Measurements from ENCODE around the gene KLF6. TPM values are rescaled to one million over a fixed set of nuclear protein-coding genes. Genes with fewer than 3 reads are reported as not detected.
A peak's percentile ranks its signal among the peaks of the same experiment; 100 is the strongest.

The KLF6 gene
- total RNA-seq, 2 experiments from 2014 or later = 144 to 151 TPM

GRCh38 chr10:3773460-3774017 is 11.5 kb downstream of the KLF6 start:
- Mint-ChIP-seq H3K27ac (peak overlapping the region; percentile 64), H3K27me3 (no peaks in the 10 kb centered on the region), H3K4me1 (ENCODE audit: low read depth) (peaks cover 56% of the 10 kb centered on the region), H3K9me3 (no peaks in the 10 kb centered on the region), H3K4me3 (no peak overlapping the region), H3K36me3 (peaks cover 43% of the 10 kb centered on the region)
- POLR2A ChIA-PET = interaction anchor here (2.4 to 5.7 kb wide), 4 partner anchors 12 to 33 kb away, joined by 16 to 46 read pairs (median 36); partner anchors contain the start of gene KLF6
- intact Hi-C loops (cut with micrococcal nuclease) = loop anchor here (1.0 kb wide), 1 partner anchor 8 kb away; no protein-coding TSS in a partner anchor
- DNase-seq = no peak
- CTCF ChIA-PET = interaction anchor here (0.5 kb wide), 1 partner anchor 997 kb away, joined by 3 read pairs; no protein-coding TSS in a partner anchor

- DNase-seq = no peak
- ChIA-PET POLR2A (no interaction called here), CTCF (no interaction called here)
- H3K27ac Mint-ChIP-seq = no peak overlapping the region
- H3K4me1 Mint-ChIP-seq (ENCODE audit: low read depth) = peaks cover 51% of the 10 kb centered on the region
- no peak overlapping the region for H3K4me3 Mint-ChIP-seq
- intact Hi-C loops (cut with micrococcal nuclease) = no loop called here
- no peaks in the 10 kb centered on the region for H3K9me3 Mint-ChIP-seq
- no peaks in the 10 kb centered on the region for H3K27me3 Mint-ChIP-seq
- H3K36me3 Mint-ChIP-seq = peaks cover 34% of the 10 kb centered on the region
Measured at GRCh38 chr10:3772361-3773171, 12.4 kb downstream of the KLF6 start.

DNA sequence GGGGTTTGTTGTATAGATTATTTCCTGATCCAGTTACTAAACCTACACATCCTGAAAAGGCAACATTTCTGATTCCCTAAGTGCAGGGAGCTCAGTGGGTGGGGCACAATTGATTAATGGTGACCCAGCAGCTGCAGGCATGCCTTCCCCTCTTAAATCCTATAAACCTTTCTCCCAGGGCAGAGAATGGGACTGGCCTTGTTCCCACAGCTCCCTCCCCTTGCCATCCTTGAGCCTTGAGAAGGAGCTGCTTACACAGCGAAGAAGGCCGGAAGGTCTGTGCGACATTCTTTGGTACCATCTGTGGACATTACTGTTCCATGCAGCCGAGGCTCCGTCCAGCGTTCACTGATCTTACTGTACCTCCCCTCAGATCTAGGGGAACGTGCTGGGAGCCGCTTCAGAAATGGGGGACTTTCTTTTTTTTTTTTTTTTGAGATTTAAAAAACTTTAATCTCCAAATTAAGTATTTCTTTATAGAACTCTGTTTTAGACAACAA is 14.3 kb downstream of the KLF6 start:
- DNase-seq = peak; percentile 5
- Mint-ChIP-seq H3K4me1 (ENCODE audit: low read depth) (peaks cover 54% of the 10 kb centered on the region), H3K36me3 (peaks cover 19% of the 10 kb centered on the region), H3K27ac (no peak overlapping the region), H3K27me3 (no peaks in the 10 kb centered on the region), H3K4me3 (no peak overlapping the region), H3K9me3 (no peaks in the 10 kb centered on the region)
- POLR2A ChIA-PET = interaction anchor here (0.7 to 1.1 kb wide), 2 partner anchors 9 to 11 kb away, joined by 3 to 4 read pairs; no protein-coding TSS in a partner anchor
- intact Hi-C loops (cut with micrococcal nuclease) = no loop called here
- CTCF ChIA-PET = interaction anchor here (0.7 kb wide), 1 partner anchor 9 kb away, joined by 3 read pairs; no protein-coding TSS in a partner anchor

DNA sequence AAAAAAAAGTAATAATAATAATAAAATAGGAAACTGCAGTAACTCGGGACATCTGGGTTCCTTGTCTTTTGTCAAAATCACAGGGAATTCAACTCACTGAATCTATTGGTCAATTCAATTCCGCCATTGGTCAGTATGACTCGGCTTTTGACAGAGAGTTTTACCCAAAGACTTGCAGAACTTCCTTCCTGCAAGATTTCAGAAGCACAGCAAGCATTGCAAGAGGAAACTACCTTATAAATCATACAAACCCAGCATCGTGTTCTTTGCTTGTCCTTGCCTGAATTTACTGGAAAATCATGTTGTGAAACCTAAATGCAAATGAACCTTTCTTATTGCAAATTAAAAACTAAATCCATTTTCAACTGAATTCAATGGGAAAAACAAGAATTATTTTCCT is 15.5 kb downstream of the KLF6 start:
- Mint-ChIP-seq H3K4me1 (ENCODE audit: low read depth) (peaks cover 56% of the 10 kb centered on the region), H3K27ac (peak overlapping the region; percentile 2), H3K9me3 (no peaks in the 10 kb centered on the region), H3K4me3 (no peak overlapping the region), H3K36me3 (peaks cover 11% of the 10 kb centered on the region), H3K27me3 (no peaks in the 10 kb centered on the region)
- intact Hi-C loops (cut with micrococcal nuclease) = no loop called here
- ChIA-PET POLR2A (no interaction called here), CTCF (no interaction called here)
- DNase-seq = no peak

- CTCF ChIA-PET = interaction anchor here (1.3 kb wide), 1 partner anchor 9 kb away, joined by 4 read pairs; no protein-coding TSS in a partner anchor
- peaks cover 2% of the 10 kb centered on the region for H3K9me3 Mint-ChIP-seq
- intact Hi-C loops (cut with micrococcal nuclease) = no loop called here
- H3K27me3 Mint-ChIP-seq = no peaks in the 10 kb centered on the region
- POLR2A ChIA-PET = interaction anchor here (1.1 to 6.4 kb wide), 5 partner anchors 9 to 39 kb away, joined by 3 to 63 read pairs (median 8); partner anchors contain the start of gene KLF6
- peak overlapping the region; percentile 70 for H3K27ac Mint-ChIP-seq
- no peak overlapping the region for H3K4me3 Mint-ChIP-seq
- peaks cover 77% of the 10 kb centered on the region for H3K4me1 Mint-ChIP-seq (ENCODE audit: low read depth)
- DNase-seq = peak; percentile 9
- H3K36me3 Mint-ChIP-seq = no peaks in the 10 kb centered on the region
Measured at GRCh38 chr10:3766046-3766756, 18.8 kb downstream of the KLF6 start.

DNA sequence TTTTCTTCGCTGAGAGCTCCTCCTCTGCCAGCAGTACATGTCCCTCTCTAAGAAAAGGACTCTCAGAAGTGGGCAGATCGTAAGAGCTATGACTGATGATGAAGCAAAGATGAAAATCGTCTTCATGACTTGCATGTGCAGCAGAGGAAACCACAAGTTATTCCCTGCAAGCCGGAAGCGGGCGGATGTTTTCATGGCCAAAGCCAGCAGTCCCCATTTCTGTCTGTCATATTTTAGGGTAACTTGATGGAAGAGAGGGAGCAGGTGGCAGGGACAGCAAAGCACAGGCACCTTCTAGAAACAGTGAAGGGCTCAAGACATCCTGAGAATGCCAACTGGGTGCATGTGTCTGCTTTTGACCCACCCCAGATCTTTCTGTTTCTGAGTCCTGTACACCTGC is 19.9 kb downstream of the KLF6 start:
- ChIA-PET POLR2A (interaction anchor here (0.6 to 6.4 kb wide), 8 partner anchors 8 to 159 kb away, joined by 3 to 63 read pairs (median 7); partner anchors contain the start of gene KLF6), CTCF (interaction anchor here (0.7 to 1.9 kb wide), 4 partner anchors 9 to 525 kb away, joined by 4 to 5 read pairs (median 4); no protein-coding TSS in a partner anchor)
- peaks cover 11% of the 10 kb centered on the region for H3K9me3 Mint-ChIP-seq
- H3K27ac Mint-ChIP-seq = peak overlapping the region; percentile 70
- H3K4me3 Mint-ChIP-seq = peak overlapping the region; percentile 22
- peaks cover 87% of the 10 kb centered on the region for H3K4me1 Mint-ChIP-seq (ENCODE audit: low read depth)
- DNase-seq = peak; percentile 68
- H3K27me3 Mint-ChIP-seq = no peaks in the 10 kb centered on the region
- peaks cover 5% of the 10 kb centered on the region for H3K36me3 Mint-ChIP-seq
- intact Hi-C loops (cut with micrococcal nuclease) = loop anchor here (1.0 kb wide), 1 partner anchor 9 kb away; no protein-coding TSS in a partner anchor

GRCh38 chr10:3764626-3765112 is 20.3 kb downstream of the KLF6 start:
- peak; percentile 25 for DNase-seq
- Mint-ChIP-seq H3K27ac (peak overlapping the region; percentile 70), H3K36me3 (peaks cover 5% of the 10 kb centered on the region), H3K27me3 (no peaks in the 10 kb centered on the region), H3K4me1 (ENCODE audit: low read depth) (peaks cover 89% of the 10 kb centered on the region), H3K4me3 (peak overlapping the region; percentile 22), H3K9me3 (peaks cover 11% of the 10 kb centered on the region)
- CTCF ChIA-PET = interaction anchor here (0.9 to 1.9 kb wide), 3 partner anchors 12 to 525 kb away, joined by 4 to 5 read pairs (median 4); no protein-coding TSS in a partner anchor
- intact Hi-C loops (cut with micrococcal nuclease) = loop anchor here (1.0 to 5.0 kb wide), 2 partner anchors 10 to 297 kb away; no protein-coding TSS in a partner anchor
- POLR2A ChIA-PET = interaction anchor here (0.6 to 6.4 kb wide), 6 partner anchors 9 to 158 kb away, joined by 3 to 63 read pairs (median 8); partner anchors contain the start of gene KLF6

DNA sequence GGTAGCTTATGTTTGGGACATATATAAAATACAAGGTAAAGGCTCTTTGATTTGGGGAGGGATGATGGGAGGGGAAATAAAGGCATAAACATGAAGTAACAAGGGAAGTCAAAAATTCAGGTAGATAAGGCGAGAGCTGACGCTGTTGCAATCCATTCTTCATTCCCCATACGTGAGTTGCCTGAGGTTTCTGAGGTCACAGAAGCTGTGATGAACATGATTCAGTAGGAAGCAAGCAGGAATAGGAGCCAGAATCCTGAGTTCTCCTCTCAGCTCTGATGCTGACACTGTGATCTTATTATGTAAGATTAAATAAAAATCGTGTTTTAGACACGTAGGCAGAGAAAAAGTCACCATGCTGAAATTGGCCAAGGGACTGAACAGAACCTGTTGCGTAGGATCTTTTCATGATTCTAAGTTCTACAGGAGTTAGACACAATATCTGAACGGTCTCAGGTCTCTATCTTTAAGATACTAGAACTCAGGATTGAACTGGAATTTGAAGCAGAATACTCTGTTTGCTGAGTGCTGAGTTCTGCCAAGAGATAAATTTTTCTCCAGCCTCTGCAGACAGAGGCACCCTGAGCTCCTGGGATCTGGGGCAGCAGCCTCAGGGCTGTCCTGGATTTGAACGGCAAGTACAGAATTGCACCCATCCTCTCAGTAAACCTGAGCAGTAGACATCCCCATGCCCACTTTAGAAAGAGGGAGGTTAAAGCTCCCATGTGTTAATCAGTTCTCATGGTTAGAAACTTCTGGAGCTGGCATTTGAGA is 21.0 kb downstream of the KLF6 start:
- intact Hi-C loops (cut with micrococcal nuclease) = loop anchor here (5.0 kb wide), 1 partner anchor 297 kb away; no protein-coding TSS in a partner anchor
- Mint-ChIP-seq H3K27me3 (no peaks in the 10 kb centered on the region), H3K4me1 (ENCODE audit: low read depth) (peaks cover 91% of the 10 kb centered on the region), H3K9me3 (peaks cover 11% of the 10 kb centered on the region), H3K4me3 (peak overlapping the region; percentile 22), H3K27ac (peak overlapping the region; percentile 70), H3K36me3 (peaks cover 5% of the 10 kb centered on the region)
- DNase-seq = peak; percentile 5
- POLR2A ChIA-PET = interaction anchor here (1.3 to 6.4 kb wide), 4 partner anchors 9 to 158 kb away, joined by 3 to 63 read pairs (median 28); partner anchors contain the start of gene KLF6
- CTCF ChIA-PET = interaction anchor here (1.8 to 1.9 kb wide), 2 partner anchors 13 to 15 kb away, joined by 4 read pairs; no protein-coding TSS in a partner anchor

GRCh38 chr10:3763035-3763456 is 22.0 kb downstream of the KLF6 start:
- POLR2A ChIA-PET = interaction anchor here (2.4 to 6.4 kb wide), 3 partner anchors 8 to 20 kb away, joined by 8 to 63 read pairs (median 17); partner anchors contain the start of gene KLF6
- H3K9me3 Mint-ChIP-seq = peaks cover 11% of the 10 kb centered on the region
- no peaks in the 10 kb centered on the region for H3K27me3 Mint-ChIP-seq
- CTCF ChIA-PET = interaction anchor here (0.6 to 0.8 kb wide), 2 partner anchors 19 to 1001 kb away, joined by 3 to 4 read pairs; no protein-coding TSS in a partner anchor
- H3K4me1 Mint-ChIP-seq (ENCODE audit: low read depth) = peaks cover 92% of the 10 kb centered on the region
- peak overlapping the region; percentile 45 for H3K4me3 Mint-ChIP-seq
- peak overlapping the region; percentile 90 for H3K27ac Mint-ChIP-seq
- DNase-seq = peak; percentile 65
- intact Hi-C loops (cut with micrococcal nuclease) = loop anchor here (5.0 kb wide), 1 partner anchor 296 kb away; no protein-coding TSS in a partner anchor
- H3K36me3 Mint-ChIP-seq = peaks cover 5% of the 10 kb centered on the region

DNA sequence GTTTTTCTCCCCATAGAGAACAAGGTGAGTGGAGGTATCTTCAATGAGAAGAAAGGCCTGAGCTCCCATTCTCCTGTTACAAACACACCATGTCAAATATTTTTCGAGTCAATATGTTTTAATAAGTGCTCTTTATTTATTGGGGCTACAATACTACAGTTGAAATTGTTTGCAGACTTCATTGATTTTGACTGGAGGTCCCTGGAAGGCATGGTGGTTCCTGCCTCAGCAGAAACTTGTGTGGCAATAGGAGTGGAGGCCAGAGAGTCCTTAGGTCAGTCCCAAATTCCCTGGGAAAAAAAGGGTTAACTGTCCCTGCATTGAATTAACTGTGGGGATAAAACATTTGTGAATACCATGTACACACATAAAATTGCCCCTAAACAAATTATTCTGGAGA is 22.7 kb downstream of the KLF6 start:
- ChIA-PET POLR2A (interaction anchor here (1.1 to 6.4 kb wide), 6 partner anchors 8 to 139 kb away, joined by 4 to 63 read pairs (median 12); partner anchors contain the start of gene KLF6), CTCF (interaction anchor here (0.8 to 1.9 kb wide), 5 partner anchors 8 to 566 kb away, joined by 3 to 8 read pairs (median 3); no protein-coding TSS in a partner anchor)
- Mint-ChIP-seq H3K9me3 (peaks cover 11% of the 10 kb centered on the region), H3K4me1 (ENCODE audit: low read depth) (peaks cover 98% of the 10 kb centered on the region), H3K36me3 (peaks cover 5% of the 10 kb centered on the region), H3K4me3 (no peak overlapping the region), H3K27me3 (no peaks in the 10 kb centered on the region), H3K27ac (peak overlapping the region; percentile 90)
- intact Hi-C loops (cut with micrococcal nuclease) = loop anchor here (5.0 kb wide), 1 partner anchor 295 kb away; no protein-coding TSS in a partner anchor
- no peak for DNase-seq
